A549 treated with RU486 at 1 μM for 4 hours (cell line): ENCODE measurements around the gene ZNF718. TPM values are rescaled to one million over a fixed set of nuclear protein-coding genes. Genes with fewer than 3 reads are reported as not detected.

Experiments
- total RNA-seq: library from RNA; stranded (reverse); fragments of 200-300 nt; extraction: Qiagen RNA extraction; gene quantifications from 5 replicates; pipeline ENCODE4 v1.2.3, GENCODE V29; 2022; ENCODE audit warnings: low read depth

Gene ZNF718
- total RNA-seq, result 0.33 to 0.66 TPM (median 0.48 TPM) in 5 replicates

GRCh38 chr4:124275-125081, at the start of gene ZNF718:
TSS of gene ZNF718 (plus strand) at chr4:124501. CDS start at chr4:124671, 170 bp downstream.

Other genes with a start within 250 kb of the ZNF718 start
- 15.2 to 22.9 TPM (median 18.7 TPM) in 5 replicates for gene ZNF595, start 71.2 kb upstream of the ZNF718 start, total RNA-seq
- not detected in 5 replicates for gene ZNF732, start 181.0 kb downstream of the ZNF718 start, total RNA-seq
- gene ZNF141, start 213.3 kb downstream of the ZNF718 start, total RNA-seq, result 0.85 to 2.7 TPM (median 2.4 TPM) in 5 replicates